SU-DHL-6 (cell line): ENCODE data around the gene OBP2A.

Source experiments
- H2AFZ ChIP-seq: fragments of 200-600 bp; sonication (generic); 2 replicates; pipeline ENCODE4 v1.6.1; 2014; ENCODE audit warnings: low read depth, mild to moderate bottlenecking, moderate library complexity, mixed read lengths, antibody characterized with exemption, low read length; ENCODE audit not compliant: severe bottlenecking
- H3F3A ChIP-seq: fragments of 200-600 bp; shearing (Covaris generic); 2 replicates; pipeline ENCODE4 v1.6.0; 2016; ENCODE audit warnings: antibody characterized with exemption, mild to moderate bottlenecking; ENCODE audit not compliant: insufficient read depth
- H3K27ac ChIP-seq: fragments of 200-600 bp; sonication (generic); 2 replicates; pipeline ENCODE4 v1.5.1; 2016; ENCODE audit warnings: low read depth, mild to moderate bottlenecking, low read length, moderate library complexity, mixed read lengths
- H3K27me3 ChIP-seq: fragments of 200-600 bp; sonication (generic), shearing (Covaris generic); 2 replicates; pipeline ENCODE4 v1.6.0; 2014; ENCODE audit warnings: mild to moderate bottlenecking, low read length
- H3K36me3 ChIP-seq: fragments of 200-600 bp; sonication (generic); 2 replicates; pipeline ENCODE4 v1.6.1; 2014; ENCODE audit warnings: mild to moderate bottlenecking, low read length, mixed read lengths
- H3K4me2 ChIP-seq: fragments of 300-600, 200-600 bp; shearing (Covaris generic), sonication (generic); 2 replicates; pipeline ENCODE4 v1.6.0; 2014; ENCODE audit warnings: low read length, low read depth, mild to moderate bottlenecking; ENCODE audit not compliant: poor library complexity, severe bottlenecking
- H3K4me3 ChIP-seq: fragments of 200-600 bp; sonication (generic); 2 replicates; pipeline ENCODE4 v1.5.1; 2014; ENCODE audit warnings: antibody characterized with exemption, low read length, mild to moderate bottlenecking, mixed read lengths; ENCODE audit not compliant: insufficient read depth, poor library complexity, severe bottlenecking
- H3K79me2 ChIP-seq: fragments of 200-600 bp; sonication (generic); 2 replicates; pipeline ENCODE4 v1.6.1; 2014; ENCODE audit warnings: mild to moderate bottlenecking, low read length, moderate library complexity; ENCODE audit not compliant: insufficient read depth
- H3K9ac ChIP-seq: fragments of 200-600 bp; sonication (generic); 2 replicates; pipeline ENCODE4 v1.7.0; 2014; ENCODE audit warnings: mild to moderate bottlenecking, low read length
- H3K9me2 ChIP-seq: fragments of 200-600 bp; sonication (generic); replicated peaks from 2 replicates; pipeline ENCODE4 v1.6.1; 2014; ENCODE audit warnings: low read length; ENCODE audit not compliant: insufficient read depth
- H3K9me3 ChIP-seq: fragments of 200-600 bp; sonication (generic); 2 replicates; pipeline ENCODE4 v1.6.1; 2014; ENCODE audit warnings: low read length, mixed read lengths; ENCODE audit not compliant: insufficient read depth
- H4K20me1 ChIP-seq: fragments of 200-600 bp; sonication (generic); 2 replicates; pipeline ENCODE4 v1.6.1; 2014; ENCODE audit warnings: low read depth, mild to moderate bottlenecking, antibody characterized with exemption, low read length, moderate library complexity, mixed read lengths
- CTCF ChIP-seq: fragments of 200-600 bp; sonication (generic); IDR thresholded peaks from one replicate; pipeline ENCODE4 v1.5.1; 2017; ENCODE audit warnings: antibody characterized with exemption, mild to moderate bottlenecking, low read length, moderate library complexity; ENCODE audit not compliant: insufficient read depth, poor library complexity, severe bottlenecking
- EZH2phosphoT487 ChIP-seq: fragments of 200-600 bp; sonication (generic), shearing (Covaris generic); conservative IDR thresholded peaks from 2 replicates; pipeline ENCODE4 v1.6.1; 2018; ENCODE audit warnings: mild to moderate bottlenecking, antibody characterized with exemption, low read length, moderate library complexity, mixed read lengths

Gene OBP2A

GRCh38 chr9:135572233-135572632 is 26.3 kb downstream of the OBP2A start:
- Histone ChIP-seq H3K4me3 (no peak overlapping the region), H4K20me1 (no peaks in the 10 kb centered on the region), H3K9ac (no peak overlapping the region), H3K4me2 (no peak overlapping the region), H3K79me2 (no peaks in the 10 kb centered on the region), H3K27me3 (no peaks in the 10 kb centered on the region), H3F3A (no peaks in the 10 kb centered on the region), H3K9me3 (no peaks in the 10 kb centered on the region), H2AFZ (no peak overlapping the region), H3K27ac (no peak overlapping the region), H3K36me3 (no peaks in the 10 kb centered on the region), H3K9me2 (no peaks in the 10 kb centered on the region)
- no peak for TF ChIP-seq EZH2phosphoT487
- TF ChIP-seq CTCF = no peak

- Histone ChIP-seq H2AFZ (no peak overlapping the region), H4K20me1 (no peaks in the 10 kb centered on the region), H3K9ac (no peak overlapping the region), H3K27ac (no peak overlapping the region), H3K4me3 (no peak overlapping the region), H3K9me3 (no peaks in the 10 kb centered on the region), H3K4me2 (no peak overlapping the region), H3F3A (no peaks in the 10 kb centered on the region), H3K9me2 (no peaks in the 10 kb centered on the region), H3K36me3 (no peaks in the 10 kb centered on the region), H3K27me3 (no peaks in the 10 kb centered on the region), H3K79me2 (no peaks in the 10 kb centered on the region)
- TF ChIP-seq CTCF = no peak
- TF ChIP-seq EZH2phosphoT487 = no peak
These were observed 27.2 kb downstream of the OBP2A start for GRCh38 chr9:135573124-135573523.

GRCh38 chr9:135574331-135574730 is 28.4 kb downstream of the OBP2A start:
- Histone ChIP-seq H3K9me3 (no peaks in the 10 kb centered on the region), H3K27me3 (no peaks in the 10 kb centered on the region), H4K20me1 (no peaks in the 10 kb centered on the region), H3K4me3 (no peak overlapping the region), H3K79me2 (no peaks in the 10 kb centered on the region), H3K9ac (no peak overlapping the region), H3K9me2 (no peaks in the 10 kb centered on the region), H3K36me3 (no peaks in the 10 kb centered on the region), H3K27ac (no peak overlapping the region), H3F3A (no peaks in the 10 kb centered on the region), H3K4me2 (no peak overlapping the region), H2AFZ (no peak overlapping the region)
- no peak for TF ChIP-seq CTCF
- no peak for TF ChIP-seq EZH2phosphoT487

DNA sequence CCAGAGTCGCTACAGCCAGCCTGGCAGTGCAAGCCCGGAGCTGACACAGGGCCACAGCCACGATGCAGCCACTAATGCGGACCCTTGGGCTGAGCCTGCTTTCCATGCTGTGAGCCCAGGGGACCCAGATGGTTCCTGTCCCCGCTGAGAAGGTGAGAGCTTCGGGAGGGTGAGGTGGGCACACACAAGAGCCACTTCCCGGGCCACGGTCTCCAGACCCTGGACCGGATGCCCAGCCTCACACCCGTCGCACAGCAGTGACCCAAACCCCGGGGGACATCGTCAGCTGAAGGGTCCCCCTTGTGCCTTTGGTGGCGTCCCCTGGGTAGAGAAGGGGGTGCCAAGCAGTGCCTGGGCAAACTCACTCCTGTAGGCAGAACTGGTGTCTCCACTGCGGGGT is 29.0 kb downstream of the OBP2A start:
- H3K4me3 ChIP-seq = no peak overlapping the region
- no peaks in the 10 kb centered on the region for H3F3A ChIP-seq
- H3K79me2 ChIP-seq = no peaks in the 10 kb centered on the region
- H3K4me2 ChIP-seq = no peak overlapping the region
- H3K27ac ChIP-seq = no peak overlapping the region
- no peak for TF ChIP-seq CTCF
- no peak for TF ChIP-seq EZH2phosphoT487
- no peaks in the 10 kb centered on the region for H3K36me3 ChIP-seq
- no peaks in the 10 kb centered on the region for H4K20me1 ChIP-seq
- no peaks in the 10 kb centered on the region for H3K9me3 ChIP-seq
- no peak overlapping the region for H2AFZ ChIP-seq
- H3K9ac ChIP-seq = no peak overlapping the region
- H3K27me3 ChIP-seq = no peaks in the 10 kb centered on the region
- no peaks in the 10 kb centered on the region for H3K9me2 ChIP-seq
